ENCODE measurements around the gene PAGE2B.

DNA sequence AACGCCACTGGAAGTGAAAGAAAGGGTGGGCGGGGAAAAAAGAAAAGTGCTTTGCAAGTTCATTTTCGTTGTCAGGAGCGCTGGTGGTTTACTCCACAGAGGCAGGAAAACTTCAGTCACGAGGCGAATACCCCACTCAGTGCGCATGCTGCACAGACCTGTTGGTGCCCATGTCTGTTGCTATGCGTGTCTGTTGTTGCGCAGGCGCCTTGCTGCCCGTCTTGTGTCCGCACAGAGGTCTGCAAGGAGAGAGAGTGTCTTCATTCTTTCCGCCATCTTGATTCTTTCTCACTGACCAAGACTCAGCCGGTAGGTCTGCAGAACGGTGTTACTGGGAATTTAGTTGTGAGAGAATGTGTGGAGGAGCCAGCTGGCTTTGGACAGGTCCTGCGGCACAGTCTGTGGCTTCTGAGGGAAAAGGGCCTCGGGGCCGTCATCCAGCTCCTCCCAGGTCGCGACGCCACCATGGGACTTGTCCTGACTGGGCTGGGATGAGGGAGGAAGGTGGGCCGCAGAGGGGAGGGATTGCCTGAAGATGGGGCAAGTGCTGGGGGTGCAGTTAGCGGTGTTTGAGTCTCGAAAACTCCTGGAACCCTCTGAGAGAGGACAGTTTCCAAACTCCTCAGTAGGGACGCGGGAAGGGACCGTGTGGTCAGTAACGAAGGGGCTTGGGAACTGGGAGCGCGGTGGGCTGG, 14.1 kb downstream of the PAGE2B start, which contains the start of gene PAGE2:
- TF ChIP-seq, protein P1, sequence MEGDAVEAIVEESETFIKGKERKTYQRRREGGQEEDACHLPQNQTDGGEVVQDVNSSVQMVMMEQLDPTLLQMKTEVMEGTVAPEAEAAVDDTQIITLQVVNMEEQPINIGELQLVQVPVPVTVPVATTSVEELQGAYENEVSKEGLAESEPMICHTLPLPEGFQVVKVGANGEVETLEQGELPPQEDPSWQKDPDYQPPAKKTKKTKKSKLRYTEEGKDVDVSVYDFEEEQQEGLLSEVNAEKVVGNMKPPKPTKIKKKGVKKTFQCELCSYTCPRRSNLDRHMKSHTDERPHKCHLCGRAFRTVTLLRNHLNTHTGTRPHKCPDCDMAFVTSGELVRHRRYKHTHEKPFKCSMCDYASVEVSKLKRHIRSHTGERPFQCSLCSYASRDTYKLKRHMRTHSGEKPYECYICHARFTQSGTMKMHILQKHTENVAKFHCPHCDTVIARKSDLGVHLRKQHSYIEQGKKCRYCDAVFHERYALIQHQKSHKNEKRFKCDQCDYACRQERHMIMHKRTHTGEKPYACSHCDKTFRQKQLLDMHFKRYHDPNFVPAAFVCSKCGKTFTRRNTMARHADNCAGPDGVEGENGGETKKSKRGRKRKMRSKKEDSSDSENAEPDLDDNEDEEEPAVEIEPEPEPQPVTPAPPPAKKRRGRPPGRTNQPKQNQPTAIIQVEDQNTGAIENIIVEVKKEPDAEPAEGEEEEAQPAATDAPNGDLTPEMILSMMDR (conservative IDR thresholded peaks at IDR 0.05) = no peak
- no peak for TF ChIP-seq ZFX (IDR thresholded peaks at IDR 0.05)

All from C4-2B (cell line).